Lung (tissue), 12 donors: ENCODE measurements around the gene CDC42BPB. TPM values are rescaled to one million over a fixed set of nuclear protein-coding genes. Genes with fewer than 3 reads are reported as not detected.

Experiments used
- ATAC-seq: fragments of 200-7000 bp; cut with Tn5 transposase; one replicate; pipeline ENCODE4 v1.9.1; 2020; ENCODE audit warnings: moderate number of reproducible peaks; ENCODE audit not compliant: insufficient read depth, low FRiP score
- DNase-seq, 3 donors: peaks; one replicate each; pipeline ENCODE4 v3.0.0-alpha.2; 2013 to 2017
- H3K27ac ChIP-seq, 2 donors: one replicate each; pipeline ENCODE4 v1.5.1; 2013; ENCODE audit warnings: mild to moderate bottlenecking in 2 of 2, moderate library complexity in 2 of 2, control low read depth in 1 of 2, inconsistent platforms in 1 of 2, low read depth in 1 of 2, low read length in 1 of 2
- H3K27me3 ChIP-seq, 3 donors: one replicate each; pipeline ENCODE4 v1.5.1; 2013; ENCODE audit warnings: low read length in 2 of 3; ENCODE audit not compliant: control insufficient read depth in 3 of 3, insufficient read depth in 3 of 3
- H3K36me3 ChIP-seq, 4 donors: one replicate each; pipeline ENCODE4 v1.5.1; 2013; ENCODE audit warnings: low read length in 4 of 4, mild to moderate bottlenecking in 1 of 4, moderate library complexity in 1 of 4; ENCODE audit not compliant: control insufficient read depth in 4 of 4, insufficient read depth in 4 of 4
- H3K4me1 ChIP-seq, 5 donors: one replicate each; pipeline ENCODE4 v1.5.1; 2013; ENCODE audit warnings: low read length in 5 of 5, mild to moderate bottlenecking in 2 of 5, moderate library complexity in 1 of 5; ENCODE audit not compliant: control insufficient read depth in 5 of 5, insufficient read depth in 5 of 5
- H3K4me3 ChIP-seq: one replicate; pipeline ENCODE4 v1.5.1; 2013; ENCODE audit warnings: mild to moderate bottlenecking, control low read depth, moderate library complexity
- H3K9ac ChIP-seq, 2 donors: one replicate each; pipeline ENCODE4 v1.5.1; 2013; ENCODE audit warnings: low read length in 2 of 2, control low read depth in 1 of 2; ENCODE audit not compliant: insufficient read depth in 1 of 2
- H3K9me3 ChIP-seq, 4 donors: one replicate each; pipeline ENCODE4 v1.5.1; 2013; ENCODE audit warnings: low read length in 3 of 4, mild to moderate bottlenecking in 1 of 4, moderate library complexity in 1 of 4; ENCODE audit not compliant: control insufficient read depth in 4 of 4, insufficient read depth in 3 of 4
- CTCF ChIP-seq: IDR thresholded peaks from 2 replicates; pipeline ENCODE4 v1.5.1; 2012; ENCODE audit warnings: mild to moderate bottlenecking; ENCODE audit errors: control extremely low read depth, extremely low read depth
- WGBS, 2 donors: extraction: QIAGEN DNeasy Blood & Tissue Kit; methylation state at CpG; one replicate each; pipeline ENCODE4 v1.1.7; 2013; 5-methylcytosine and 5-hydroxymethylcytosine counted together
- polyA plus RNA-seq, 2 donors: library from polyadenylated mRNA; stranded (reverse); fragments of 200-250 nt; gene quantifications; one replicate each; pipeline ENCODE4 v1.2.1, GENCODE V29; 2013
- total RNA-seq, 2 donors: library from RNA; depleted of rRNA in 1 of 2; stranded (reverse); fragments of >200 nt in 1 of 2; gene quantifications; one replicate each; pipeline ENCODE4 v1.2.1, GENCODE V29; 2014 to 2021
- donor health status: control.
- donor health status: control.
- donor health status: Bipolar disorder and iron deficiency.
- donor health status: healthy.
- donor health status: DM: yes; HTN: yes; CAD: no.

Gene CDC42BPB
- total and polyA plus RNA-seq, 4 donors: 39.3 to 97.9 (median 66.6) TPM

GRCh38 chr14:102899516-102899900 lies 157.8 kb downstream of the CDC42BPB start:
- H3K9ac ChIP-seq: no peak overlapping the region
- 96 to 98% methylated on average over 8 of the region's 8 CpGs for WGBS, 2 donors
- H3K36me3 ChIP-seq: peaks cover 0 to 25% (median 2%) of the 10 kb centered on the region in 4 donors
- ATAC-seq: no peak
- no peaks in the 10 kb centered on the region for H3K27me3 ChIP-seq
- peaks cover 0 to 11% (median 2%) of the 10 kb centered on the region in 5 donors for H3K4me1 ChIP-seq
- no peak for TF ChIP-seq CTCF
- no peak overlapping the region for H3K27ac ChIP-seq
- no peaks in the 10 kb centered on the region for H3K9me3 ChIP-seq
- H3K4me3 ChIP-seq: no peak overlapping the region
- no peak for DNase-seq

DNA sequence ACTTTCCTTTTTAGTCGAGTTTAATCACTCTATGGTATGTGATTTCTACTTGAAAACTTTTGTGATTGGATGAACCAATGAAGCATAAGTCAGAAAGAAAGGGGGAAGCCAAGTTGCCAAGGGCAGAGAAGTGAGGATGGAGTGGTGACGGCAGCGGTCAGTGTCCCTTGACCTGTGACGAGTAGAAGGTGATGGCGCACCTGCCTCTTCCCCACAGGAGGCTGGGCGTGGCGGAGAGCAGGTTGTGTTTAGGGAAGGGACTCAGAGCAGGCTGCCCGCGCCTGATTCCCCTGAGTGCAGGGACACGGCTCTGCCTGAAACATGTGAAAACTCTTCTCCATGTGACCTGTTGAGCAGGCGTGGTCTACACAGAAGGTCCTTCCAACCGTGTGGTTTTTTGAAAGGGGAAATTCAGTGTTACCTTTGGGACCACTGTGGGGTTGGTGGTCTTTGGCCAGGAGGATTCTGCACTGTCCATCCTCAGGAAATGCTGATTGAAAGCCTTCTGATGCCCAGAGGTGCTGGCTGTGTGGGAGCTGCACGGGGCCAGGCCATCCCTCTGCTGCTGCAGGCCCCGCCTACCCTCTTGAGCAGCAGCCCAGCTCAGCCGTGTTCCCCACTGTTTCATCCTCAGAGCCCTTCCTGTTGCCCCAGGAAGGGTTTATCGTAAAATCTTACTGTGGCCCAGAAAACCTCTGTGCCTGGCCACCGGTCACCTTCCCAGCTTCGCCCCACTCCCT lies 158.4 kb downstream of the CDC42BPB start:
- no peak for TF ChIP-seq CTCF
- H3K9ac ChIP-seq: no peak overlapping the region
- H3K27ac ChIP-seq: no peak overlapping the region
- no peak for DNase-seq
- WGBS, 2 donors: 89 to 92% methylated on average over 18 of the region's 18 CpGs
- no peak overlapping the region for H3K4me3 ChIP-seq
- ATAC-seq: no peak
- H3K4me1 ChIP-seq: peaks cover 0 to 11% (median 5%) of the 10 kb centered on the region in 5 donors
- H3K27me3 ChIP-seq: no peaks in the 10 kb centered on the region
- no peaks in the 10 kb centered on the region for H3K9me3 ChIP-seq
- peaks cover 0 to 23% (median 2%) of the 10 kb centered on the region in 4 donors for H3K36me3 ChIP-seq

DNA sequence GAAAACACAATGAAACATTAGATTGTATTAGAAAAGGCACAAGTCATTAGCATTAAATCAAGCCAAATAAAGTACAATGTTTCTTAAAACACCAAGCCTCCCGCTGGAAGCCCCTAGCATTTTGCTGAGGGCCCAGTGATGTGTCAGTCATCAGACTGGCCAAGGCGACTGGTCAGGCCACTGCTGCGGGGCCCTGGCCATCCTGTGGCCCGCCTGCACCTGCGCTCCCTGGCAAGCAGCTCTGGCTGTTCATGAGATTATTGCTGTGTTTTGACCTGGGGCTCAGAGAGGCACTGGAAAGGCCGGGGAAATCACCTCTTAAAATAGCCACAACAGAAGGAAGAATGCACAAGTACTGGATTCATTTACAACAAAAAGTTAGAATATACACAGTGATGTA lies 159.1 kb downstream of the CDC42BPB start:
- Histone ChIP-seq H3K36me3 (peaks cover 0 to 16% (median 2%) of the 10 kb centered on the region in 4 donors), H3K9me3 (no peaks in the 10 kb centered on the region), H3K9ac (no peak overlapping the region), H3K27me3 (no peaks in the 10 kb centered on the region), H3K27ac (no peak overlapping the region), H3K4me1 (peaks cover 0 to 11% (median 9%) of the 10 kb centered on the region in 5 donors), H3K4me3 (no peak overlapping the region)
- DNase-seq: no peak
- TF ChIP-seq CTCF: no peak
- no peak for ATAC-seq
- 81 to 90% methylated on average over 6 of the region's 6 CpGs for WGBS, 2 donors
